Measurements from ENCODE around the gene ACE2. TPM values are rescaled to one million over a fixed set of nuclear protein-coding genes. Genes with fewer than 3 reads are reported as not detected.

The ACE2 gene
- total RNA-seq, 5 donors from 2014 or later (not counting 1 experiment from before 2014, with no cell fraction given): not detected

DNA sequence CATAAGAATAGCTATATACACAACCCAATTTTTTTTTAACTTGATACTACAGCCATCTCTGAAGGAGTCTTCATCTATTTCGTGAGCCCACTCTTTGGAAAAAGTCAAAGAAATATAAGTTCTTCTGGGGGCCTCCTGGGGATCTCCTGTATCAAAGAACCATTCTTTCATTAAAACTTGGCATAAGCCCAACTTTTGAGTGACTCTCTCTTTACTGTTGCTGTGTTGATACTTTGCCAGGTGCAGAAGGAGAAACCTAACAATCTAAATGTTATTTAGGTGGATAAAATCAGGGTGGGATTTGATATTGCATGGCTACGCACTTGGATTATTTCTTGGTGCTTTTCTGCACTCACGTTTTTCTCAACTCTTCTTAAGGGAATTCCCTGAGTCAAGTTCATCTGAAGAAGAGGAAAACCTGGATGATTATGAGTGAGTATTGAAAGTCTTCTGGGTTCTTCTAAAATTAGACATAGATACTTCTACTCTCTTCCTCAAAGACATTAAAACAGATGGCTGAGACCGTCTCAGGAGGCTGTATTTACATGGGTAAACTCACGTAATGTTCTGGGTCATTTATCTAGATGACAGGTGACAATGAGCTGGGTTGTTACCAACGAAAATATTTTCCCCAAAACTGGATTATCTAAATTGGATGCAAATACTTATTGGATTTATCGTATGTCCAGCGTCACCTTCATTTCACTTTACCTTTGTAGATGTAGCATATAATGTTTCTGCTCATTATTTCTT is 74.9 kb downstream of the ACE2 start:
- no peaks in the 10 kb centered on the region for H3K9me3 ChIP-seq
- ChIA-PET POLR2A (no interaction called here), CTCF (no interaction called here)
- WGBS (ENCODE audit: insufficient coverage): no CpG with 5 or more reads among the region's 8 CpGs
- H3K27ac ChIP-seq (ENCODE audit: low read length): no peak overlapping the region
- H3K4me3 Mint-ChIP-seq: no peak overlapping the region
- DNase-seq (no peak), ATAC-seq (replicated peaks in 1 of 4) (no peak)
- peaks cover 0 to 2% of the 10 kb centered on the region in 2 experiments for H3K27me3 ChIP-seq (replicated peaks in 1 of 2; ENCODE audit: control insufficient read depth in 2 of 2, extremely low read depth in 1 of 2, insufficient read depth in 2 of 2, low read length in 1 of 2)
- H3K4me1 ChIP-seq (ENCODE audit: control insufficient read depth in 1 of 2, extremely low read depth in 1 of 2, insufficient read depth in 2 of 2, low read length in 2 of 2): no peaks in the 10 kb centered on the region
- H3K36me3 ChIP-seq (ENCODE audit: control insufficient read depth in 2 of 2, extremely low read depth in 1 of 2, insufficient read depth in 1 of 2, low read length in 1 of 2): no peaks in the 10 kb centered on the region
- H3K27ac Mint-ChIP-seq: no peak overlapping the region
- no peaks in the 10 kb centered on the region for H3K36me3 Mint-ChIP-seq
- H3K4me3 ChIP-seq (ENCODE audit: control insufficient read depth in 1 of 2, extremely low read depth in 1 of 2, low read length in 1 of 2): no peak overlapping the region
- no peaks in the 10 kb centered on the region for H3K4me1 Mint-ChIP-seq
- no peaks in the 10 kb centered on the region for H3K9me3 Mint-ChIP-seq
- peaks cover 4 to 57% of the 10 kb centered on the region in 2 donors for H3K27me3 Mint-ChIP-seq

DNA sequence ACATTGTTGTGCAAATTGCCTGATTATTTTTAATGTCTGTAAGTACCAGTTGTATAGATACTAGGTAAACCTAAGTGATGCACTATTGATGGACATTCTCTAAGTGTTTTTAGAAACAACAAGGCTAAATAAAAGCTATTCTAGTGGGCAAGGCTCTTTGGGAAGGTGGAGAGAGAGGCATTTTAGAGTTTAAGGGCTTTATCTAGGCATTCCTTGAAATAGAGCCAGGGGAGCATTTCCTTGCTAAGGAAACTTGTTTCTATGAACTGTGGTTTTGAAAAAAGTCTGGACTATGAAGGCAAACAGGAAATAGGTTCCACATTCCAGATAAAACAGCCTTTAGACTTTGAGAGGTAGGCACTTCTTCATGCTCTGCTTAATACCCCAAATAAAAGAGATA is 76.3 kb downstream of the ACE2 start:
- Histone ChIP-seq H3K27me3 (replicated peaks in 1 of 2; ENCODE audit: control insufficient read depth in 2 of 2, extremely low read depth in 1 of 2, insufficient read depth in 2 of 2, low read length in 1 of 2) (peaks cover 0 to 2% of the 10 kb centered on the region in 2 experiments), H3K36me3 (ENCODE audit: control insufficient read depth in 2 of 2, extremely low read depth in 1 of 2, insufficient read depth in 1 of 2, low read length in 1 of 2) (no peaks in the 10 kb centered on the region), H3K4me3 (ENCODE audit: control insufficient read depth in 1 of 2, extremely low read depth in 1 of 2, low read length in 1 of 2) (no peak overlapping the region), H3K4me1 (ENCODE audit: control insufficient read depth in 1 of 2, extremely low read depth in 1 of 2, insufficient read depth in 2 of 2, low read length in 2 of 2) (no peaks in the 10 kb centered on the region), H3K9me3 (no peaks in the 10 kb centered on the region), H3K27ac (ENCODE audit: low read length) (no peak overlapping the region)
- POLR2A ChIA-PET: no interaction called here
- no peak for DNase-seq
- CTCF ChIA-PET: no interaction called here
- H3K27ac Mint-ChIP-seq: no peak overlapping the region
- no peak overlapping the region for H3K4me3 Mint-ChIP-seq
- peaks cover 4 to 54% of the 10 kb centered on the region in 2 donors for H3K27me3 Mint-ChIP-seq
- no peak for ATAC-seq (replicated peaks in 1 of 4)
- H3K4me1 Mint-ChIP-seq: no peaks in the 10 kb centered on the region
- no peaks in the 10 kb centered on the region for H3K36me3 Mint-ChIP-seq
- H3K9me3 Mint-ChIP-seq: no peaks in the 10 kb centered on the region

DNA sequence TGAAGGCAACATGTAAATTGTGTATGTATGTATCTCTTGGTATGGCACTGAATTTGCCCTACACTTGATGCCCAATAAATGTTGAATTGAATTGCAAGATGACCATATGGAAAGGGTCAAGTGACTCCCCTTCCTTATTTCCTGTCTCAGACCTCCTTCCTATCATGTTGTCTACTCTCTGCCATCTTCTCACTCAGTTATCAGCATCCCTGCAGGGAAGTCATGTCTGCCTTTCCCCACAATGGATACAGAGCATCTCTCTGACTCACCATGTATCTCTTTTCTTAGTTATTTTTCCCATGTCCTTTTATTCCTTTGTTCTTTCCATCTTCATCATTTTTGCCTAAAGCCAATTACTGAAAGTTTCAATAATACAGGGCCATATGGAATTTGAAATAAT is 77.7 kb downstream of the ACE2 start:
- H3K27me3 Mint-ChIP-seq: peaks cover 4 to 46% of the 10 kb centered on the region in 2 donors
- no peak for ATAC-seq (replicated peaks in 1 of 4)
- POLR2A ChIA-PET: no interaction called here

DNA sequence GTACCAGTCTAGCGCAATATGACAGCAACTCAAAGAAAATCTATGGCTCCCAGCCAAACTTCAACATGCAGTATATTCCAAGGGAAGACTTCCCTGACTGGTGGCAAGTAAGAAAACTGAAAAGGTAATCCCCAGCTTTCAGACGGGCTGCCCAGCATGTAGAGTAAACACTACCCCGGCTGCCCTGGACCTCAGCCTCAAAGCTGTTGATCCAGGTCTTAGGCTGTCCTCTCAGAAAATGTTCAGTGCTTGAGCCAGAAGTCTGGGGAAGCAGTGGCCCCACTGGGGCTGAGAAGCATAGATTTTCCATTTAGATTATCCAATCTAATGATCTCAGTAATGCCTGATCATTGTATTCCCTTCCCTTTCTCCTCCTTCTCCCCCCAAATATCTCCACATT is 78.3 kb downstream of the ACE2 start:
- Histone ChIP-seq H3K9me3 (no peaks in the 10 kb centered on the region), H3K27me3 (replicated peaks in 1 of 2; ENCODE audit: control insufficient read depth in 2 of 2, extremely low read depth in 1 of 2, insufficient read depth in 2 of 2, low read length in 1 of 2) (no peaks in the 10 kb centered on the region), H3K4me3 (ENCODE audit: control insufficient read depth in 1 of 2, extremely low read depth in 1 of 2, low read length in 1 of 2) (no peak overlapping the region), H3K4me1 (ENCODE audit: control insufficient read depth in 1 of 2, extremely low read depth in 1 of 2, insufficient read depth in 2 of 2, low read length in 2 of 2) (no peaks in the 10 kb centered on the region), H3K36me3 (ENCODE audit: control insufficient read depth in 2 of 2, extremely low read depth in 1 of 2, insufficient read depth in 1 of 2, low read length in 1 of 2) (no peaks in the 10 kb centered on the region), H3K27ac (ENCODE audit: low read length) (no peak overlapping the region)
- DNase-seq: no peak
- Mint-ChIP-seq H3K4me3 (no peak overlapping the region), H3K27ac (no peak overlapping the region), H3K9me3 (no peaks in the 10 kb centered on the region), H3K4me1 (no peaks in the 10 kb centered on the region), H3K36me3 (no peaks in the 10 kb centered on the region), H3K27me3 (peaks cover 4 to 40% of the 10 kb centered on the region in 2 donors)
- CTCF ChIA-PET: no interaction called here
- no peak for ATAC-seq (replicated peaks in 1 of 4)
- POLR2A ChIA-PET: no interaction called here
- 100% methylated on average over 2 of the region's 3 CpGs for WGBS (ENCODE audit: insufficient coverage)

More for the DNA sequence above, 77.7 kb downstream of the ACE2 start:
- H3K9me3 Mint-ChIP-seq: no peaks in the 10 kb centered on the region
- Histone ChIP-seq H3K27ac (ENCODE audit: low read length) (no peak overlapping the region), H3K4me3 (ENCODE audit: control insufficient read depth in 1 of 2, extremely low read depth in 1 of 2, low read length in 1 of 2) (no peak overlapping the region), H3K36me3 (ENCODE audit: control insufficient read depth in 2 of 2, extremely low read depth in 1 of 2, insufficient read depth in 1 of 2, low read length in 1 of 2) (no peaks in the 10 kb centered on the region), H3K4me1 (ENCODE audit: control insufficient read depth in 1 of 2, extremely low read depth in 1 of 2, insufficient read depth in 2 of 2, low read length in 2 of 2) (no peaks in the 10 kb centered on the region), H3K9me3 (no peaks in the 10 kb centered on the region), H3K27me3 (replicated peaks in 1 of 2; ENCODE audit: control insufficient read depth in 2 of 2, extremely low read depth in 1 of 2, insufficient read depth in 2 of 2, low read length in 1 of 2) (peaks cover 0 to 2% of the 10 kb centered on the region in 2 experiments)
- H3K4me3 Mint-ChIP-seq: no peak overlapping the region
- CTCF ChIA-PET: no interaction called here
- no peaks in the 10 kb centered on the region for H3K36me3 Mint-ChIP-seq
- H3K27ac Mint-ChIP-seq: no peak overlapping the region
- no peak for DNase-seq
- H3K4me1 Mint-ChIP-seq: no peaks in the 10 kb centered on the region

DNA sequence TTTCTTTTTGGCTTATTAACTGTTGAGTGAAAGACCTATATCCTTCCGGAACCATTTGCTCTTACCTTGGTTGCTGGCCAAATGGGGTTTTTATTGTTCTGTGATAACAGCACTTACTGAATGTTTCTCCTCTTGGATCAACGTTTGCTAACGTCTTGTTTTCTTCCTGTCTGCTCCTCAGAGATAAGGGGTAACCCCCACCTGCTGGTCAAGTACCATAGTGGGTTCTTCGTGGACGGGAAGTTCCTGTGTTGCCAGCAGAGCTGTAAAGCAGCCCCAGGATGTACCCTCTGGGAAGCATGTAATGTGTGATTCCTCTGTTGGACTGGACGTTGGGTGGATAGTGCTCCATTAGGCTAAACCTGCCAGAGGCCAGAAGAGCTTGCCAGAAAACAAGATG is 84.8 kb downstream of the ACE2 start:
- Mint-ChIP-seq H3K4me1 (no peaks in the 10 kb centered on the region), H3K9me3 (no peaks in the 10 kb centered on the region), H3K36me3 (no peaks in the 10 kb centered on the region), H3K4me3 (no peak overlapping the region), H3K27me3 (peaks cover 0 to 25% of the 10 kb centered on the region in 2 donors), H3K27ac (no peak overlapping the region)
- CTCF ChIA-PET: interaction anchor here in 1 of 2 donors (0.6 kb wide), 1 partner anchor 1721 kb away, joined by 4 read pairs; no protein-coding TSS in a partner anchor
- POLR2A ChIA-PET: no interaction called here
- Histone ChIP-seq H3K27me3 (replicated peaks in 1 of 2; ENCODE audit: control insufficient read depth in 2 of 2, extremely low read depth in 1 of 2, insufficient read depth in 2 of 2, low read length in 1 of 2) (no peaks in the 10 kb centered on the region), H3K9me3 (no peaks in the 10 kb centered on the region), H3K36me3 (ENCODE audit: control insufficient read depth in 2 of 2, extremely low read depth in 1 of 2, insufficient read depth in 1 of 2, low read length in 1 of 2) (no peaks in the 10 kb centered on the region), H3K27ac (ENCODE audit: low read length) (no peak overlapping the region), H3K4me3 (ENCODE audit: control insufficient read depth in 1 of 2, extremely low read depth in 1 of 2, low read length in 1 of 2) (no peak overlapping the region), H3K4me1 (ENCODE audit: control insufficient read depth in 1 of 2, extremely low read depth in 1 of 2, insufficient read depth in 2 of 2, low read length in 2 of 2) (no peaks in the 10 kb centered on the region)
- DNase-seq (no peak), ATAC-seq (replicated peaks in 1 of 4) (no peak)
- WGBS (ENCODE audit: insufficient coverage): no CpG with 5 or more reads among the region's 6 CpGs

DNA sequence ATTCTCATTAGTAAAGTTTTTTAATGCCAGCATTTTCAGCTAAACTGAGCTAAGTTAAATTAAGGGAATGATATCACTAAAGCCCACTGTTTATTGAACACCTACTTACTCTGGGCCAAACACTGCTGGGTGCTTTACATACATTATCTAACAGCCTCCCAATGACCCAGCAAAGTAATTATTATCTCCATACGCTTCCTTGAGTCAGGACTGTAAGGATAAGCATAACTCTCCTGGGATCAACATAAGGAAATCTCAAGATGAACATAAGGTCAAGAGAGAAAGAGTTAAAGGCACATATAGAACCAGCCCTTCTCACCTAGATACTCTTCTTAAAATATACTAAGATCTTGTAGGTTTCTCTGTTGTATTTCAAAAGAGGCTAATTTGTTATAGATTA is 86.5 kb downstream of the ACE2 start:
- Mint-ChIP-seq H3K27me3 (peaks cover 0 to 31% of the 10 kb centered on the region in 2 donors), H3K4me1 (no peaks in the 10 kb centered on the region), H3K9me3 (no peaks in the 10 kb centered on the region), H3K36me3 (no peaks in the 10 kb centered on the region), H3K27ac (no peak overlapping the region), H3K4me3 (no peak overlapping the region)
- no peak overlapping the region for H3K27ac ChIP-seq (ENCODE audit: low read length)
- ATAC-seq (replicated peaks in 1 of 4) (no peak), DNase-seq (no peak)
- H3K4me1 ChIP-seq (ENCODE audit: control insufficient read depth in 1 of 2, extremely low read depth in 1 of 2, insufficient read depth in 2 of 2, low read length in 2 of 2): no peaks in the 10 kb centered on the region
- no peaks in the 10 kb centered on the region for H3K9me3 ChIP-seq
- CTCF ChIA-PET: no interaction called here
- no peaks in the 10 kb centered on the region for H3K36me3 ChIP-seq (ENCODE audit: control insufficient read depth in 2 of 2, extremely low read depth in 1 of 2, insufficient read depth in 1 of 2, low read length in 1 of 2)
- no peaks in the 10 kb centered on the region for H3K27me3 ChIP-seq (replicated peaks in 1 of 2; ENCODE audit: control insufficient read depth in 2 of 2, extremely low read depth in 1 of 2, insufficient read depth in 2 of 2, low read length in 1 of 2)
- WGBS (ENCODE audit: insufficient coverage): no CpG with 5 or more reads among the region's 1 CpG
- no peak overlapping the region for H3K4me3 ChIP-seq (ENCODE audit: control insufficient read depth in 1 of 2, extremely low read depth in 1 of 2, low read length in 1 of 2)
- POLR2A ChIA-PET: no interaction called here
